Colonic mucosa (tissue), 4 donors: Measurements from ENCODE around the gene TOR3A. TPM values are rescaled to one million over a fixed set of nuclear protein-coding genes. Genes with fewer than 3 reads are reported as not detected.
A peak's percentile ranks its signal among the peaks of the same experiment; 100 is the strongest.

Experiments
- DNase-seq: peaks from one replicate; pipeline ENCODE4 v3.0.0-alpha.2; 2020
- H3K27ac ChIP-seq: fragments of 200-600 bp; one replicate; pipeline ENCODE4 v1.8.0; 2021
- H3K27me3 ChIP-seq: fragments of 200-600 bp; one replicate; pipeline ENCODE4 v1.8.0; 2021
- H3K36me3 ChIP-seq: fragments of 200-600 bp; one replicate; pipeline ENCODE4 v1.8.0; 2021
- H3K4me1 ChIP-seq: fragments of 200-600 bp; one replicate; pipeline ENCODE4 v1.8.0; 2021; ENCODE audit warnings: mild to moderate bottlenecking
- H3K4me3 ChIP-seq: fragments of 200-600 bp; one replicate; pipeline ENCODE4 v1.8.0; 2021
- H3K9ac ChIP-seq, 2 donors: one replicate each; pipeline ENCODE4 v1.7.0; 2013; ENCODE audit warnings: control low read depth in 2 of 2, low read depth in 2 of 2, low read length in 2 of 2
- H3K9me3 ChIP-seq: fragments of 200-600 bp; one replicate; pipeline ENCODE4 v1.8.0; 2021
- CTCF ChIP-seq: fragments of 200-600 bp; IDR thresholded peaks from one replicate; pipeline ENCODE4 v1.8.0; 2022; ENCODE audit warnings: antibody characterized with exemption, mild to moderate bottlenecking
- intact Hi-C: fragments of 100-400 bp; cut with DNase I; formaldehyde crosslinking; loops from one replicate; pipeline ENCODE4 v1.14.1; 2022
- total RNA-seq, 2 donors: library from RNA; stranded (reverse); fragmentation: NEBNext Ultra II Directional in 1 of 2; extraction: Animal tissue kit (Norgen Biotek cat#: 25700) in 1 of 2; gene quantifications; one replicate each; pipeline ENCODE4 v1.2.1, GENCODE V29; 2021
- donor health status: healthy.
- donor health status: DM: no; HTN: no; CAD: no.
- donor health status: DM: no; HTN: no; CAD: no.

Gene TOR3A
- total RNA-seq, 2 donors from 2014 or later: 21.6 to 41.1 TPM

- Histone ChIP-seq H3K4me1 (peaks cover 5% of the 10 kb centered on the region), H3K4me3 (peak overlapping the region; percentile 99), H3K9me3 (no peaks in the 10 kb centered on the region), H3K9ac (peak overlapping the region; percentile 94 to 96), H3K27me3 (no peaks in the 10 kb centered on the region), H3K27ac (peak overlapping the region; percentile 92), H3K36me3 (no peaks in the 10 kb centered on the region)
- TF ChIP-seq CTCF: no peak
- no peak for DNase-seq
- intact Hi-C loops: loop anchor here (10.0 kb wide), 1 partner anchor 114 kb away; no protein-coding TSS in a partner anchor
Measured at GRCh38 chr1:179080866-179081686, 794 bp upstream of the TOR3A start.

- peak; percentile 44 for DNase-seq
- peak overlapping the region; percentile 92 for H3K27ac ChIP-seq
- no peaks in the 10 kb centered on the region for H3K36me3 ChIP-seq
- peak overlapping the region; percentile 94 to 96 for H3K9ac ChIP-seq
- peaks cover 5% of the 10 kb centered on the region for H3K4me1 ChIP-seq
- no peak for TF ChIP-seq CTCF
- peak overlapping the region; percentile 99 for H3K4me3 ChIP-seq
- no peaks in the 10 kb centered on the region for H3K27me3 ChIP-seq
- intact Hi-C loops: loop anchor here (10.0 kb wide), 1 partner anchor 112 kb away; no protein-coding TSS in a partner anchor
- H3K9me3 ChIP-seq: no peaks in the 10 kb centered on the region
Measured at GRCh38 chr1:179082333-179082998, 596 bp downstream of the TOR3A start.

DNA sequence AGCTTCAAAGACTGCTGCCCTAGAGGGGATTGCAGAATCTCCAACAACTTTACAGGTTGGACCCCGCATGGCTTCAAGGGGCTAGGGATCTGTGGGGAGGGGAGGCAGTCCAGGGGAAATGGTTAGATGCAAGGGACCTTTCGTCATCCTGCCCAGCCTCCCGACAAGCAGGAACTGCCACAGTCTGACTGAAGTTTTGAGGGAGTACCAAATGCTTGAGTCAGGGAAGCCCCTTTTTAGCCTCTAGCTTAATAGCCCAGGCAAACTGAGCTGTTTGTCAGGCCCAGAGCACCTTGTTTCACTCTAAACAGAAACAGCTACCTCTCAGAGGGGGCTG lies 1.1 kb downstream of the TOR3A start:
- Histone ChIP-seq H3K36me3 (no peaks in the 10 kb centered on the region), H3K4me3 (peak overlapping the region; percentile 99), H3K9ac (peak overlapping the region in 1 of 2 donors; percentile 94), H3K9me3 (no peaks in the 10 kb centered on the region), H3K27ac (no peak overlapping the region), H3K4me1 (peaks cover 5% of the 10 kb centered on the region), H3K27me3 (no peaks in the 10 kb centered on the region)
- intact Hi-C loops: loop anchor here (10.0 kb wide), 1 partner anchor 112 kb away; no protein-coding TSS in a partner anchor
- no peak for DNase-seq
- TF ChIP-seq CTCF: no peak

DNA sequence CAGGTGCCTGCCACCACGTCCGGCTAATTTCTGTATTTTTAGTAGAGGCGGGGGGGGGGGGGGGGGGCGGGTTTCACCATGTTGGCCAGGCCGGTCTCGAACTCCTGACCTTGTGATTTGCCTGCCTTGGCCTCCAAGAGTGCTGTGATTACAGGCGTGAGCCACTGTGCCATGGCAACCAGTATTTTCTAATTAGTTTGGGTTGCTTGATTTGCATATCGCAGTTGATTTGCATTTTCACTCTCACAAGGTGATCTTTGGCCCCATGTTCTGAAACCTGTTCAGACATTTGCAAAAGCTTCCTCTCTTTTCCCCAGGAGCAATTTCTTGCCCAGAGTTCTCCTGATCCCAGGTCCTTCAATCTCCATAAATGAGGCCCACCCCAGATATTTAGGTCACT lies 1.7 kb downstream of the TOR3A start:
- no peak overlapping the region for H3K4me3 ChIP-seq
- no peak overlapping the region for H3K9ac ChIP-seq

More for the DNA sequence above, 1.7 kb downstream of the TOR3A start:
- intact Hi-C loops: loop anchor here (10.0 kb wide), 1 partner anchor 111 kb away; no protein-coding TSS in a partner anchor
- TF ChIP-seq CTCF: no peak
- no peak overlapping the region for H3K27ac ChIP-seq
- H3K27me3 ChIP-seq: no peaks in the 10 kb centered on the region
- no peaks in the 10 kb centered on the region for H3K36me3 ChIP-seq
- no peaks in the 10 kb centered on the region for H3K9me3 ChIP-seq
- peaks cover 5% of the 10 kb centered on the region for H3K4me1 ChIP-seq
- DNase-seq: no peak
